ENCODE results near the gene TRIM15. TPM values are rescaled to one million over a fixed set of nuclear protein-coding genes. Genes with fewer than 3 reads are reported as not detected.

TRIM15 gene
- total RNA-seq, 1 experiment from 2014 or later: 0.20 TPM

- no peaks in the 10 kb centered on the region for H3K23me2 ChIP-seq (ENCODE audit: insufficient read length, low read depth, low read length, poor library complexity, severe bottlenecking)
These were observed 16.8 kb downstream of the TRIM15 start for GRCh38 chr6:30180145-30180544.

More at GRCh38 chr6:30180145-30180544, 16.8 kb downstream of the TRIM15 start:
- no peak overlapping the region for H2BK12ac ChIP-seq (ENCODE audit: insufficient read length, low read depth, low read length)
- no peak overlapping the region for H3K23ac ChIP-seq (ENCODE audit: insufficient read length, low read depth, low read length)
- no peak overlapping the region for H4K91ac ChIP-seq (ENCODE audit: insufficient read length, low read depth, low read length)
- no CpG with 5 or more reads among the region's 1 CpG for WGBS (ENCODE audit: extremely low coverage, insufficient read length, low lambda C conversion rate)
- no peak overlapping the region for H4K5ac ChIP-seq (ENCODE audit: insufficient read length, low read depth, low read length)
- no peak for DNase-seq
- Mint-ChIP-seq H3K27me3 (ENCODE audit: low read depth) (peaks cover 42% of the 10 kb centered on the region), H3K4me1 (no peaks in the 10 kb centered on the region; a peak in 1 of 4 replicates), H3K9me3 (peaks cover 0 to 5% of the 10 kb centered on the region in 2 experiments; a peak in 3 of 5 replicates), H3K27ac (no peak overlapping the region), H3K4me3 (no peak overlapping the region), H3K36me3 (ENCODE audit: insufficient read depth in 1 of 3, low read depth in 3 of 3) (peaks cover 6 to 8% (median 7%) of the 10 kb centered on the region in 3 experiments; a peak in 5 of 7 replicates)
- no peak for TF ChIP-seq CTCF (conservative IDR thresholded peaks at IDR 0.05)
- H3K18ac ChIP-seq (ENCODE audit: insufficient read length, low read depth, low read length): no peak overlapping the region
- H2BK20ac ChIP-seq (ENCODE audit: low read depth, low read length, poor library complexity, severe bottlenecking): no peak overlapping the region
- H2AFZ ChIP-seq (ENCODE audit: low read length): no peak overlapping the region
- no peak overlapping the region for H3K4me2 ChIP-seq (ENCODE audit: insufficient read depth, insufficient read length, low read length)
- no peaks in the 10 kb centered on the region for H3K79me2 ChIP-seq (ENCODE audit: insufficient read depth, low read length)
- H2AK5ac ChIP-seq (ENCODE audit: insufficient read length, low read length): no peak overlapping the region
- no peaks in the 10 kb centered on the region for H3K4me1 ChIP-seq (ENCODE audit: insufficient read depth, low read length)
- no peaks in the 10 kb centered on the region for H3K27me3 ChIP-seq (ENCODE audit: insufficient read depth, low read length)
- H2BK120ac ChIP-seq (ENCODE audit: low read depth, low read length, poor library complexity, severe bottlenecking): no peak overlapping the region
- no peak overlapping the region for H2BK15ac ChIP-seq (ENCODE audit: low read depth, low read length)
- no peaks in the 10 kb centered on the region for H3K9me3 ChIP-seq (ENCODE audit: control insufficient read depth, low read depth, low read length)
- H2BK5ac ChIP-seq (ENCODE audit: insufficient read length, low read length): no peak overlapping the region
- no peaks in the 10 kb centered on the region for H4K20me1 ChIP-seq (ENCODE audit: control insufficient read depth, insufficient read depth, insufficient read length)
- no peak overlapping the region for H3K9ac ChIP-seq (ENCODE audit: extremely low read depth, insufficient read length, low read length)
- no peak overlapping the region for H3K56ac ChIP-seq (ENCODE audit: insufficient read length, low read depth, low read length)
- no peak overlapping the region for H3T11ph ChIP-seq (ENCODE audit: low read length)
- no peak overlapping the region for H3K14ac ChIP-seq (ENCODE audit: insufficient read depth, low read length)
- H3K4ac ChIP-seq (ENCODE audit: low read depth, low read length): no peak overlapping the region
- H3K27ac ChIP-seq (ENCODE audit: insufficient read length, low read depth, low read length): no peak overlapping the region
- no peak overlapping the region for H4K8ac ChIP-seq (replicated peaks; ENCODE audit: insufficient read length, low read depth, low read length)
- H3K79me1 ChIP-seq (ENCODE audit: insufficient read depth, low read depth, low read length, poor library complexity, severe bottlenecking): no peaks in the 10 kb centered on the region

All from H9 (cell line).